ENCODE measurements around the gene NDUFA5.

Gene NDUFA5

GRCh38 chr7:123557398-123558288, at the start of gene NDUFA5:
Gene NDUFA5, minus strand, starts transcription at chr7:123557818. Its CDS starts 23 bp downstream, at chr7:123557795.
- TF ChIP-seq, protein P1, sequence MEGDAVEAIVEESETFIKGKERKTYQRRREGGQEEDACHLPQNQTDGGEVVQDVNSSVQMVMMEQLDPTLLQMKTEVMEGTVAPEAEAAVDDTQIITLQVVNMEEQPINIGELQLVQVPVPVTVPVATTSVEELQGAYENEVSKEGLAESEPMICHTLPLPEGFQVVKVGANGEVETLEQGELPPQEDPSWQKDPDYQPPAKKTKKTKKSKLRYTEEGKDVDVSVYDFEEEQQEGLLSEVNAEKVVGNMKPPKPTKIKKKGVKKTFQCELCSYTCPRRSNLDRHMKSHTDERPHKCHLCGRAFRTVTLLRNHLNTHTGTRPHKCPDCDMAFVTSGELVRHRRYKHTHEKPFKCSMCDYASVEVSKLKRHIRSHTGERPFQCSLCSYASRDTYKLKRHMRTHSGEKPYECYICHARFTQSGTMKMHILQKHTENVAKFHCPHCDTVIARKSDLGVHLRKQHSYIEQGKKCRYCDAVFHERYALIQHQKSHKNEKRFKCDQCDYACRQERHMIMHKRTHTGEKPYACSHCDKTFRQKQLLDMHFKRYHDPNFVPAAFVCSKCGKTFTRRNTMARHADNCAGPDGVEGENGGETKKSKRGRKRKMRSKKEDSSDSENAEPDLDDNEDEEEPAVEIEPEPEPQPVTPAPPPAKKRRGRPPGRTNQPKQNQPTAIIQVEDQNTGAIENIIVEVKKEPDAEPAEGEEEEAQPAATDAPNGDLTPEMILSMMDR (IDR thresholded peaks at IDR 0.05; ENCODE audit: low read depth, low read length): no peak
- peak within 1 kb of the TSS; percentile 100 for H3K4me3 ChIP-seq (ENCODE audit: low read depth, low read length)

GRCh38 chr7:123604739-123605138, 47.1 kb upstream of the NDUFA5 start:
- H3K4me3 ChIP-seq (ENCODE audit: low read depth, low read length): no peak overlapping the region
- TF ChIP-seq, protein P1 (IDR thresholded peaks at IDR 0.05; ENCODE audit: low read depth, low read length): no peak

GRCh38 chr7:123602648-123603047, 45.0 kb upstream of the NDUFA5 start:
- TF ChIP-seq, protein P1 (IDR thresholded peaks at IDR 0.05; ENCODE audit: low read depth, low read length): no peak
- no peak overlapping the region for H3K4me3 ChIP-seq (ENCODE audit: low read depth, low read length)

DNA sequence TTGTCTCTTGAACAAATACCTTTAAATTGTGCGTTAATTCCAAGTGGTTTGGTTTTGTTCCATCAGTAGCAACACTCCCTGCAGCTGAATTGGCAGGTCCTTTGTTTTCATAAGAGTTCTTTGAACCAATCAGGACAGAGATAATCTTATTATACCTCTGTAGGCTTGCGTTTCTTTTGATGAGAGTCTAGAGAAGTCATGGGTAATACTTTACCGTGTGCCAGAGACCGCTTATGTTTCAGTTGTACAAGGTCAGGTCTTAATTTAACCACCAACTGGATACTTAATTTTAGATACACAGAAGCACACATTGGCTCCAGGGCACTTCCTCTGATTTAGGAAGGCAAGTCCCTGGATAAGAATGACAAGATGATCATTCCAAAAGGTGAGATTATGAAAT, 43.9 kb upstream of the NDUFA5 start, which contains the start of gene ASB15:
ASB15 (plus strand) TSS at position 292 of the 400 bp plus-strand sequence. CDS start 12,682 bp downstream, outside the sequence.
- no peak within 1 kb of the TSS for H3K4me3 ChIP-seq (ENCODE audit: low read depth, low read length)
- TF ChIP-seq, protein P1 (IDR thresholded peaks at IDR 0.05; ENCODE audit: low read depth, low read length): no peak

DNA sequence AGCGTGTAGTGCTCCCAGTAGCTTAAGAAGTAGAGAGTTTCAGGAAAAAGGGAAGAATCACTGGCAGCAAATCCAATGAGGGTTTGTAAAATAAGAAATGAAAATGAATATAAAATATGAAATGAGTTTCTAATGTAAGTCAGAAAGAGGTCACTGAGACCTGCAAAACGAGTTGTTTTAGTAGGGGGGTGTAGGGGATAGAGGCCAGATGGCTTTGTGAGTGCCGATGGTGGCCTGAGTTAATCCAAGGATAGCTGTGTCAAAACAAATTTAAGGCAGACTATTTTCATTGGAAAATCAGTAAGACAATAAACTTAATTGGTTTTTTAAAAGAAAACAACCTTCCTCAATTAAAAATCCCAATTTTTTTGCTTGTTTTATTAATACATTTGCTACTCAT, 43.3 kb upstream of the NDUFA5 start:
- TF ChIP-seq, protein P1 (IDR thresholded peaks at IDR 0.05; ENCODE audit: low read depth, low read length): no peak
- H3K4me3 ChIP-seq (ENCODE audit: low read depth, low read length): no peak overlapping the region

- no peak overlapping the region for H3K4me3 ChIP-seq (ENCODE audit: low read depth, low read length)
- TF ChIP-seq, protein P1 (IDR thresholded peaks at IDR 0.05; ENCODE audit: low read depth, low read length): no peak
These were observed 42.1 kb upstream of the NDUFA5 start for GRCh38 chr7:123599766-123600165.

DNA sequence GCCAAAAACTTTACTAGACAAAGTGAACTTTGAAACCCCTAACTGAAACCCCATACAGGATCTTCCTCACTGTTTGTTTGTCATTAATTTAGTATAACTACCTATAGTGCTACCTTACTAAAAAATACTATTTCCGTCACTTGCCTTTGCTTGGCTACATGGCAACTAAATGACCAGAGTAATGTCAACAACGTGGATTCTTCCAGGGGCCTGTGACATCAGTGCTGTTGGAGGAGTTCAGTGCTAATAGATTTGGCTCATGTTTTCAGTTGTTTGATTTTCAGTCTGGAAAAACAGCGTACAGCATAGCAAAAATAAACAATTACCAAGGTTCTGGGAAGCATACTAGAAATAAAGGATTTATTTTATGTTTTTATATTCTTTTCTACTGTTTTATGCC, 41.0 kb upstream of the NDUFA5 start:
- H3K4me3 ChIP-seq (ENCODE audit: low read depth, low read length): no peak overlapping the region
- TF ChIP-seq, protein P1 (IDR thresholded peaks at IDR 0.05; ENCODE audit: low read depth, low read length): no peak
